ENCODE results near the gene ZMAT5.

ZMAT5 gene

DNA sequence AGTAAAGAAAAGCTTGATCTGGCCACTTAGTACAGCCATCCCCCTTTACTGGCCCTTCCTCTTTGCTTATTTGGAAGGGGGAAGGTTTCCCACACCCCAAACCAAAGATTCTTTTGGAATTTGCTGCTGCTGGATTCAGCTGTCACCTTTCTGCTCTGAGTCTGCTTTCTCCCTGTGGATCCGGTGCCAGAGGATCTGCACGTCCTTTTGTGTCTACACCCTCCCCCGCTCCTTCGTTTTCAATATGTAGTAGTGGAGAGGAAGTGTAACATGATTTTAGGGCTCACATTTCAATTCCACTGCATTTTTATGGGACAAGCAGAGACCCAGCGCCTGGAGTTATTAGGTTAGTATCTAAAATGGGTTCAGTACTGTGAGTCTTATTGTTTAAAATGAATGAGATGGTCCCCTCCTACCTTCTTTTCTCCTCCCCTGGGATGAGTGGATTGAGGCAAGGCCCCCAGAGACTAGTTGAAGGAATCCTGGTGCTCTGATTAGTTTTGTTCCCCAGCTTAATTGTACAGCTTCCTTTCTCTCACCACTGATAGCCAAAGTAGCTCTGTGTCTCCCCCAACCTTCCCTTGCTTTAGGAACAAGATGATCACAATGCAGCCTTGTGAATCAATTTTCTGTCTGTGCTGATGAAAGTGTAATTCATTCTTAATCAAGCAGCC, 77.5 kb downstream of the ZMAT5 start:
- DNase-seq (ENCODE audit: low read depth in 2 of 2): no peak

- DNase-seq (ENCODE audit: low read depth in 2 of 2): no peak
These were observed 82.6 kb downstream of the ZMAT5 start for GRCh38 chr22:29684244-29684643.

- no peak for DNase-seq (ENCODE audit: low read depth in 2 of 2)
These were observed 83.3 kb downstream of the ZMAT5 start for GRCh38 chr22:29683536-29683935.
